EL (cell line): Measurements from ENCODE around the gene PPP3CA.
"Not testable (repeated sequence)": the region's sequence is repeated elsewhere in the genome, so short reads cannot be mapped to it uniquely, and the experiment has no call there.

Experiments
- DNase-seq: peaks from one replicate; pipeline ENCODE4 v3.0.0-alpha.2; 2016

The PPP3CA gene

GRCh38 chr4:101035487-101035886 is 311.8 kb downstream of the PPP3CA start:
- no peak for DNase-seq

GRCh38 chr4:101033986-101034385 is 313.3 kb downstream of the PPP3CA start:
- DNase-seq, result no peak

- DNase-seq, result no peak
Measured at GRCh38 chr4:101032541-101032940, 314.8 kb downstream of the PPP3CA start.

- no peak for DNase-seq
Measured at GRCh38 chr4:101031971-101032370, 315.4 kb downstream of the PPP3CA start.

GRCh38 chr4:101028886-101029285 is 318.4 kb downstream of the PPP3CA start:
- no peak for DNase-seq

- no peak for DNase-seq
Measured at GRCh38 chr4:101027721-101028120, 319.6 kb downstream of the PPP3CA start.

- DNase-seq, result no peak
Measured at GRCh38 chr4:101025755-101026154, 321.6 kb downstream of the PPP3CA start.

GRCh38 chr4:101022151-101023024 is 324.9 kb downstream of the PPP3CA start:
- DNase-seq, result peak; percentile 44

- DNase-seq, result peak; percentile 65
Measured at GRCh38 chr4:101020956-101021355, 326.4 kb downstream of the PPP3CA start.

- no peak for DNase-seq
Measured at GRCh38 chr4:101019941-101020401, 327.4 kb downstream of the PPP3CA start.

- no peak for DNase-seq
Measured at GRCh38 chr4:101019313-101019712, 328.0 kb downstream of the PPP3CA start.

GRCh38 chr4:101018836-101019235 is 328.5 kb downstream of the PPP3CA start:
- no peak for DNase-seq

GRCh38 chr4:101014417-101014816 is 332.9 kb downstream of the PPP3CA start:
- no peak for DNase-seq

GRCh38 chr4:101010987-101011386 is 336.3 kb downstream of the PPP3CA start:
- no peak for DNase-seq

GRCh38 chr4:101009471-101009870 is 337.9 kb downstream of the PPP3CA start:
- DNase-seq, result no peak

GRCh38 chr4:101008503-101008902 is 338.8 kb downstream of the PPP3CA start:
- DNase-seq, result no peak

GRCh38 chr4:101005659-101006058 is 341.7 kb downstream of the PPP3CA start:
- DNase-seq, result no peak

- no peak for DNase-seq
Measured at GRCh38 chr4:101000496-101000895, 346.8 kb downstream of the PPP3CA start.

GRCh38 chr4:100995671-100996070 is 351.7 kb downstream of the PPP3CA start:
- DNase-seq, result no peak

GRCh38 chr4:100995002-100995401 is 352.3 kb downstream of the PPP3CA start:
- not testable (repeated sequence) for DNase-seq

GRCh38 chr4:100991332-100992069 is 355.8 kb downstream of the PPP3CA start:
- DNase-seq, result peak; percentile 43

GRCh38 chr4:100989401-100989800 is 357.9 kb downstream of the PPP3CA start:
- DNase-seq, result no peak

GRCh38 chr4:100988876-100989275 is 358.4 kb downstream of the PPP3CA start:
- DNase-seq, result no peak

GRCh38 chr4:100986360-100986868 is 360.9 kb downstream of the PPP3CA start:
- DNase-seq, result no peak
